ENCODE data around the gene F10. TPM values are rescaled to one million over a fixed set of nuclear protein-coding genes. Genes with fewer than 3 reads are reported as not detected.
"Not testable (repeated sequence)": the region's sequence is repeated elsewhere in the genome, so short reads cannot be mapped to it uniquely, and the experiment has no call there.

Gene F10
- total RNA-seq, 1 donor from 2014 or later: 1.3 TPM

GRCh38 chr13:113151745-113152690, 29.4 kb downstream of the F10 start:
- DNase-seq (ENCODE audit: low read depth): peak; percentile 23

- DNase-seq (ENCODE audit: low read depth): no peak
Observed at GRCh38 chr13:113152691-113152983, 30.0 kb downstream of the F10 start.

GRCh38 chr13:113152984-113153809, 30.6 kb downstream of the F10 start:
- no peak for DNase-seq (ENCODE audit: low read depth)

GRCh38 chr13:113153810-113154748, 31.5 kb downstream of the F10 start:
- DNase-seq (ENCODE audit: low read depth): peak; percentile 72

- no peak for DNase-seq (ENCODE audit: low read depth)
Observed at GRCh38 chr13:113155201-113155600, 32.6 kb downstream of the F10 start.

- no peak for DNase-seq (ENCODE audit: low read depth)
Observed at GRCh38 chr13:113155982-113156655, 33.5 kb downstream of the F10 start.

GRCh38 chr13:113157206-113157928, 34.8 kb downstream of the F10 start:
- DNase-seq (ENCODE audit: low read depth): no peak

- no peak for DNase-seq (ENCODE audit: low read depth)
Observed at GRCh38 chr13:113157929-113158747, 35.5 kb downstream of the F10 start, which contains the start of gene PROZ. PROZ (plus strand) TSS chr13:113158648; CDS start chr13:113158661, 13 bp downstream.

GRCh38 chr13:113158946-113159345, 36.3 kb downstream of the F10 start:
- DNase-seq (ENCODE audit: low read depth): no peak

- no peak for DNase-seq (ENCODE audit: low read depth)
Observed at GRCh38 chr13:113159701-113160100, 37.1 kb downstream of the F10 start.

GRCh38 chr13:113160983-113161382, 38.4 kb downstream of the F10 start:
- DNase-seq (ENCODE audit: low read depth): no peak

GRCh38 chr13:113161433-113161832, 38.8 kb downstream of the F10 start:
- no peak for DNase-seq (ENCODE audit: low read depth)

- DNase-seq (ENCODE audit: low read depth): not testable (repeated sequence)
Observed at GRCh38 chr13:113161975-113162374, 39.4 kb downstream of the F10 start.

GRCh38 chr13:113162783-113163685, 40.4 kb downstream of the F10 start:
- peak; percentile 68 for DNase-seq (ENCODE audit: low read depth)

- no peak for DNase-seq (ENCODE audit: low read depth)
Observed at GRCh38 chr13:113164492-113164891, 41.9 kb downstream of the F10 start.

GRCh38 chr13:113166266-113166665, 43.7 kb downstream of the F10 start:
- DNase-seq (ENCODE audit: low read depth): peak; percentile 34

- DNase-seq (ENCODE audit: low read depth): no peak
Observed at GRCh38 chr13:113166681-113167080, 44.1 kb downstream of the F10 start.

- no peak for DNase-seq (ENCODE audit: low read depth)
Observed at GRCh38 chr13:113167155-113167554, 44.6 kb downstream of the F10 start.
